ENCODE measurements around the gene ZNHIT2.

- TF ChIP-seq CTCF (IDR thresholded peaks at IDR 0.05): no peak
- no peak for TF ChIP-seq EZH2 (IDR thresholded peaks at IDR 0.05)
- no peak for TF ChIP-seq EZH2phosphoT487 (IDR thresholded peaks at IDR 0.05)
These were observed 32.7 kb downstream of the ZNHIT2 start for GRCh38 chr11:65084598-65085375.
